Measurements from ENCODE around the gene CFAP410.

GRCh38 chr21:44316277-44316900 is 22.8 kb downstream of the CFAP410 start:
- TF ChIP-seq CTCF (IDR thresholded peaks at IDR 0.05) (no peak), POLR2A (IDR thresholded peaks at IDR 0.05) (no peak)

Measured in Peyer's patch (tissue), 4 donors.